T-cell (primary cell): ENCODE data around the gene INHBB. TPM values are rescaled to one million over a fixed set of nuclear protein-coding genes. Genes with fewer than 3 reads are reported as not detected.

Experiments
- ATAC-seq, 4 experiments: fragments of 200-7000 bp in 3 of 4; fragments of 150-1000 bp in 1 of 4; cut with Tn5 transposase; replicated peaks in 1 of 4; 1 replicate in 3 of 4; 2 replicates in 1 of 4; pipeline ENCODE4 v1.10.0; 2021; ENCODE audit warnings: moderate library complexity in 3 of 4, mild to moderate bottlenecking in 2 of 4, moderate number of reproducible peaks in 1 of 4
- CTCF ChIA-PET, 2 donors: fragments of 300-600 bp; sonication (Branson Sonifier 250); formaldehyde crosslinking; loops; one replicate each; lab custom pipeline; 2022; ENCODE audit warnings: antibody characterized with exemption in 2 of 2; lab: Charles Lee
- POLR2A ChIA-PET, 2 donors: fragments of 300-600 bp; sonication (Branson Sonifier 250); formaldehyde crosslinking; loops; one replicate each; lab custom pipeline; 2022; ENCODE audit warnings: antibody characterized with exemption in 2 of 2; lab: Charles Lee
- DNase-seq, 35 experiments: peaks; one replicate each; pipeline versions ENCODE4 v3.0.0 to v3.0.0-alpha.2; 2013 to 2023
- H3K27ac ChIP-seq: one replicate; pipeline ENCODE4 v1.5.1; 2013; ENCODE audit warnings: low read length
- H3K27me3 ChIP-seq, 2 experiments: replicated peaks in 1 of 2; 1 replicate in 1 of 2; 2 replicates in 1 of 2; pipeline versions ENCODE4 v1.6.1 to v1.7.0; 2013; ENCODE audit warnings: low read length in 1 of 2, mixed read lengths in 1 of 2; ENCODE audit not compliant: control insufficient read depth in 2 of 2, insufficient read depth in 2 of 2; ENCODE audit errors: extremely low read depth in 1 of 2
- H3K36me3 ChIP-seq, 2 donors: 1 replicate in 1 of 2; 2 replicates in 1 of 2; pipeline versions ENCODE4 v1.6.1 to v1.7.0; 2013; ENCODE audit warnings: low read length in 1 of 2; ENCODE audit not compliant: control insufficient read depth in 2 of 2, insufficient read depth in 1 of 2; ENCODE audit errors: extremely low read depth in 1 of 2
- H3K4me1 ChIP-seq, 2 experiments: 1 replicate in 1 of 2; 2 replicates in 1 of 2; pipeline versions ENCODE4 v1.6.1 to v1.7.0; 2013; ENCODE audit warnings: low read length in 2 of 2, mixed read lengths in 1 of 2; ENCODE audit not compliant: insufficient read depth in 2 of 2, control insufficient read depth in 1 of 2; ENCODE audit errors: extremely low read depth in 1 of 2
- H3K4me3 ChIP-seq, 2 donors: 1 replicate in 1 of 2; 2 replicates in 1 of 2; pipeline versions ENCODE4 v1.5.1 to v1.7.0; 2013; ENCODE audit warnings: mild to moderate bottlenecking in 2 of 2, low read length in 1 of 2, moderate library complexity in 1 of 2; ENCODE audit not compliant: control insufficient read depth in 1 of 2; ENCODE audit errors: extremely low read depth in 1 of 2
- H3K9me3 ChIP-seq: 2 replicates; pipeline ENCODE4 v1.7.0; 2013
- H3K27ac Mint-ChIP-seq, 2 donors: one replicate each; pipeline ENCODE4 v1.8.0; 2020 to 2021; ENCODE audit warnings: mild to moderate bottlenecking in 2 of 2, mixed read lengths in 2 of 2
- H3K27me3 Mint-ChIP-seq, 2 donors: one replicate each; pipeline ENCODE4 v1.8.0; 2021 to 2022; ENCODE audit warnings: mixed read lengths in 2 of 2
- H3K36me3 Mint-ChIP-seq: one replicate; pipeline ENCODE4 v1.8.0; 2021; ENCODE audit warnings: mixed read lengths
- H3K4me1 Mint-ChIP-seq, 3 donors: one replicate each; pipeline ENCODE4 v1.8.0; 2020 to 2022; ENCODE audit warnings: mixed read lengths in 3 of 3, mild to moderate bottlenecking in 1 of 3
- H3K4me3 Mint-ChIP-seq, 3 donors: one replicate each; pipeline ENCODE4 v1.8.0; 2020 to 2022; ENCODE audit warnings: mild to moderate bottlenecking in 3 of 3, mixed read lengths in 3 of 3, moderate library complexity in 3 of 3
- H3K9me3 Mint-ChIP-seq, 3 donors: one replicate each; pipeline ENCODE4 v1.8.0; 2020 to 2022; ENCODE audit warnings: mixed read lengths in 3 of 3
- WGBS: methylation state at CpG from one replicate; pipeline ENCODE4 v1.1.5; 2013; ENCODE audit warnings: missing lambda C conversion rate; ENCODE audit not compliant: insufficient coverage; 5-methylcytosine and 5-hydroxymethylcytosine counted together
- total RNA-seq, 35 experiments: library from RNA in 6 of 35; stranded (reverse) in 6 of 35; fragments of 120-200 nt in 1 of 35; gene quantifications; one replicate each; pipeline versions ENCODE4 v1.2.1 to v1.2.4 and lab custom pipeline; 2013 to 2026

Gene INHBB
- total RNA-seq, 5 donors from 2014 or later (not counting 1 experiment from before 2014, with no cell fraction given): 0.09 to 0.19 (median 0.10) TPM; not detected in 2

DNA sequence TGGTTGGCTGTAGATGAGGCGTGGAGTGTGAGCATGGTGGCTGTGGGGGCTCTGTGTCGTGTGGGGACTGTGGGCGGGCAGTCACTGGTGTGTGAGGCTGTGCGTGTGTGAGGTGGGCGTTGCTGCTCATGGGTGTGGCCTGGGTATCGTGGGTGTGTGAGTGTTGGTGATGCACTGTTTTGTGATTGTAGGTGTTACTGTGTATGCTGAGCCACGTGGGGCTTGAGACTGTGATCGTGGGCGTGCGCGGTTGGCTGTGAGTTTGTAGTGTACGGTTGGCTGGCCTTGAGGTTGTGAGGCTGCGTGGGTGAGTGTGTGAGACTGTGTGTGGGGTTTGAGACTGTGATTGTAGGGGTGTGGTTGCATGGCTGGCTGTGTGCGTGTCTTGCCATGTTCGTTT, 8.5 kb downstream of the INHBB start:
- Mint-ChIP-seq H3K27ac (no peak overlapping the region), H3K4me3 (no peak overlapping the region), H3K4me1 (no peaks in the 10 kb centered on the region), H3K9me3 (no peaks in the 10 kb centered on the region), H3K27me3 (peaks cover 7 to 21% of the 10 kb centered on the region in 2 donors), H3K36me3 (no peaks in the 10 kb centered on the region)
- peaks cover 4 to 52% of the 10 kb centered on the region in 2 experiments for H3K27me3 ChIP-seq
- ATAC-seq: no peak
- no peaks in the 10 kb centered on the region for H3K4me1 ChIP-seq
- no peaks in the 10 kb centered on the region for H3K9me3 ChIP-seq
- no peak for DNase-seq
- no peak overlapping the region for H3K27ac ChIP-seq
- POLR2A ChIA-PET: no interaction called here
- CTCF ChIA-PET: no interaction called here
- WGBS: 78% methylated on average over 15 of the region's 15 CpGs
- no peaks in the 10 kb centered on the region for H3K36me3 ChIP-seq
- H3K4me3 ChIP-seq: no peak overlapping the region

DNA sequence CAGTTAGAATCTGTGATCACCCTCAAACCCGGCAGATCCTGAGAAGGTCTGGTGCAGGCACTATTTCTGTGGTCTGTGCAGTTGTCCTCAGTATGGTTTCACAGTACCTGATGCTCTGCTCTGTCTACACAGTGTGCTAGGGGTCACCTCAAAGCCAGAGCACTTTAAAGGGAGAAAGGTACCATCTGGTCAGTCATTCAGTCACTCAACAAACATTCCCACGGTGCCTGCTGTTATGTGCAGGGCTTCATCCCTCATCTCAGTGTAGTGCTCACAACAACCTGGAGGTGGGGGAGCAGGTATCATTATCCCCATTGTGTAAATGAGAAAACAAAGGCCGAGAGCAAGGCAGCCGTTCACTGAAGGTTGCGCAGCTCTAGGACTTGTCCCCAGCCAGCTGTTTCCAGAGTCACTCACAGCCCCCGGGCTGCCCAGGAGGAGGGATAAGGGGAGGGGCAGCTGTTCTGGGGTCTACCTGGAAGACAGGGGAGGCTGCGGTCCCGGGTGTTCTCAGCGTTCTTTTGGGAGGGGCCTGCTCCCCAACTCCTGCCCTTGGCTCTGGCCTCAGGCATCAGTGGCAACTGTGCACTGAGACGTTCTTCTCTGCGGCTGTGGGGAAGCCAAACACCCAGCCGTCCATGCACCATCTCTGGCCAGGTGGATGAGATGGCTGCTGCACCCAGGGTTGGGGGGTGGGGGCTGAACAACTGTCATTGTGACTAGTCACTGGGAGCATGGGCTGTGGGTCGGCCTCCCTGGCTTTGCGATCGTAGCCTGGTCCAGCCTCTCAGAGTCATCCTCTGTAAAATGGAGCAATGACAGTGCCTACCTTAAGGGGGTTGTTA, 9.2 kb downstream of the INHBB start:
- DNase-seq (no peak), ATAC-seq (no peak)
- H3K4me3 Mint-ChIP-seq: no peak overlapping the region
- CTCF ChIA-PET: no interaction called here
- POLR2A ChIA-PET: interaction anchor here in 1 of 2 donors (0.6 kb wide), 1 partner anchor 21 kb away, joined by 3 read pairs; no protein-coding TSS in a partner anchor
- peaks cover 5 to 17% of the 10 kb centered on the region in 2 donors for H3K27me3 Mint-ChIP-seq
- Histone ChIP-seq H3K36me3 (no peaks in the 10 kb centered on the region), H3K9me3 (no peaks in the 10 kb centered on the region), H3K27ac (no peak overlapping the region), H3K4me1 (no peaks in the 10 kb centered on the region), H3K27me3 (peaks cover 0 to 52% of the 10 kb centered on the region in 2 experiments), H3K4me3 (no peak overlapping the region)
- H3K27ac Mint-ChIP-seq: no peak overlapping the region
- H3K9me3 Mint-ChIP-seq: no peaks in the 10 kb centered on the region
- 81% methylated on average over 13 of the region's 15 CpGs for WGBS
- no peaks in the 10 kb centered on the region for H3K4me1 Mint-ChIP-seq
- H3K36me3 Mint-ChIP-seq: no peaks in the 10 kb centered on the region

DNA sequence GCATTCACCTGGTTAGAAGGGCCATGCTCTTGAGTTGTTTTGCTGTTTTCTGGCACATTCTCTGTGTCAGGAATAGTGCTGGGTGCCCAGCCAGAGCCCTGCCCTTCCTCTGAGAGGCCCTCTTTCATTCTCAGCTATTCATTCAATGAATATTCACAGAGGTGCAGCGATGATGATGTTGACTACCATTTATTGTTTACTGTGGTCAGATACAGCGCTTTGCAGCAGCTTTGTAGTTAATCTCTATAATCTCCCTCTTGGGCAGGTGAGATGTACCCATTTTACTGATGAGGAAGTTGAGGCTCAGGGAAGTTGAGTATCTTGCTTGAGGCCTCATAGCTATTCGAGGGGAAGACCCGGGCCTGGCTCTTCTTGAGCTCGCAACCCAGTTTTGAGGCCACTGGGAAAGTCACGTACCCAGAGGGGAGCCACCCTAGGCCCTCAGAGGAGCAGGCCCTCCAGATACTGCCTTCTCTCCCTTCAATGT, 9.9 kb downstream of the INHBB start:
- Mint-ChIP-seq H3K36me3 (no peaks in the 10 kb centered on the region), H3K27ac (no peak overlapping the region), H3K4me1 (no peaks in the 10 kb centered on the region), H3K9me3 (no peaks in the 10 kb centered on the region), H3K27me3 (peaks cover 0 to 15% of the 10 kb centered on the region in 2 donors), H3K4me3 (no peak overlapping the region)
- Histone ChIP-seq H3K36me3 (no peaks in the 10 kb centered on the region), H3K4me1 (no peaks in the 10 kb centered on the region), H3K27me3 (peaks cover 0 to 50% of the 10 kb centered on the region in 2 experiments), H3K4me3 (no peak overlapping the region), H3K9me3 (no peaks in the 10 kb centered on the region), H3K27ac (no peak overlapping the region)
- POLR2A ChIA-PET: interaction anchor here in 1 of 2 donors (0.6 kb wide), 1 partner anchor 22 kb away, joined by 3 read pairs; no protein-coding TSS in a partner anchor
- DNase-seq (no peak), ATAC-seq (no peak)
- no CpG with 5 or more reads among the region's 6 CpGs for WGBS
- CTCF ChIA-PET: no interaction called here

DNA sequence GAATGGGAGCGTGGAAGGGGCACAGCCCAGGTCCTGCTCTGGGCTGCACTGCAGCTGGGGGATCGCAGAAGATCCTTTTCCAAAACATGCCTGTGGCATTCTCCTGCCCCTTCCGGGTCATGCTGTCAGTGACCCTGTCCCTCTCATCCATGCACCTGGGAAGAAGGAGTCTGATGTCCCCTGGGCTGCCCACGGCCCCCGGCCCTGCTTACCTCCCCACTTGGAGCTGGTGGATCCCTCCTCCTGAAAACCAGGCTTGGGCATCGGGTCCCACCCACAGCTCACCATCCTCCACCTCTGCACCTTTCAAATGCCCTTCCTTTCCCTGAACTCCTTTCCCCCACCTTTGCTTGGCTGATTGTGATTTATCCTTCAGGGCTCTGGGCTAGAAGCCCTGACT, 11.8 kb downstream of the INHBB start:
- no peak overlapping the region for H3K27ac Mint-ChIP-seq
- Histone ChIP-seq H3K27me3 (peaks cover 0 to 40% of the 10 kb centered on the region in 2 experiments), H3K4me1 (no peaks in the 10 kb centered on the region), H3K27ac (no peak overlapping the region), H3K9me3 (no peaks in the 10 kb centered on the region), H3K36me3 (no peaks in the 10 kb centered on the region), H3K4me3 (no peak overlapping the region)
- 74% methylated on average over 6 of the region's 6 CpGs for WGBS
- H3K4me1 Mint-ChIP-seq: no peaks in the 10 kb centered on the region
- CTCF ChIA-PET: interaction anchor here in 1 of 2 donors (0.9 kb wide), 1 partner anchor 45 kb away, joined by 3 read pairs; no protein-coding TSS in a partner anchor
- no peak overlapping the region for H3K4me3 Mint-ChIP-seq
- no peaks in the 10 kb centered on the region for H3K9me3 Mint-ChIP-seq
- peaks cover 0 to 12% of the 10 kb centered on the region in 2 donors for H3K27me3 Mint-ChIP-seq
- POLR2A ChIA-PET: no interaction called here
- no peaks in the 10 kb centered on the region for H3K36me3 Mint-ChIP-seq
- no peak for DNase-seq
- no peak for ATAC-seq

DNA sequence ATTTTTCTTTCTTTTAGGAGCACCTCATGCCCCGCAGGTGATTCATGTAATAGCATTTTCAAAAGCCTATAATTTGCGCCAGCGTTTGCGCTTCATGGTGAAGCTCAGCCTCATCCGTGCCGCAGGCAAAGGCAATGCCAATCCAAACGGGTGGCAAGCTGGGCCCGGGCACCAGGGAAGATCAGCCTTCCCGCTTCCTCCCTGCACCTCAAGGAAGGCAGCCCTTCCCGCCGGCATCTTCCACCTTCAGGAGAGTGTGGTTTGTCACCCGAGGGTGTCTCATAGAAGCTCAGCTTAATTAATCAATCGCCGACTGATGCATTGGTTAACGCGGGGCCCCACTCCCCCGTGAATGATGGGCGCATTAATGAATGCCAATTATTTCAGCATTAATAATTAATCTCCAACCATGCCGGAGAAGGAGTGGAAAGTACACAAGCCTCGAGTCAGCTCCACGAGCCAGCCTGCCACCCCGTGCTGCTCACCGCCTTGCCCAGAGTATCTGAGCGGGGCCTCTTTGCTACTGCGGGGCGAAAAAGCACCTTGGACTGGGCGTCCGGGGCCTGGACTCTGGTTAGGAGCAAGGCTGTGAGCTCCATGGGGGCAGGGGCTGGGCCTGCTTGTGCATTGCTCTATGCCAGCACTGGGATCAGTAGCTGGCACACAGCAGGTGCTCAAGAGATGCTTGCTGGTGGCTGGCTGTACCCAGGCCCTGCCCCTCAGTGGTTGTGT, 13.0 kb downstream of the INHBB start:
- no peaks in the 10 kb centered on the region for H3K36me3 Mint-ChIP-seq
- no peaks in the 10 kb centered on the region for H3K36me3 ChIP-seq
- no peaks in the 10 kb centered on the region for H3K9me3 ChIP-seq
- H3K27me3 ChIP-seq: peaks cover 0 to 30% of the 10 kb centered on the region in 2 experiments
- ChIA-PET CTCF (no interaction called here), POLR2A (no interaction called here)
- H3K27me3 Mint-ChIP-seq: peaks cover 3 to 11% of the 10 kb centered on the region in 2 donors
- no peaks in the 10 kb centered on the region for H3K9me3 Mint-ChIP-seq
- H3K4me1 ChIP-seq: no peaks in the 10 kb centered on the region
- no peak overlapping the region for H3K4me3 Mint-ChIP-seq
- DNase-seq (no peak), ATAC-seq (no peak)
- H3K27ac ChIP-seq: no peak overlapping the region
- H3K27ac Mint-ChIP-seq: no peak overlapping the region
- H3K4me1 Mint-ChIP-seq: no peaks in the 10 kb centered on the region
- no peak overlapping the region for H3K4me3 ChIP-seq
- WGBS: 77% methylated on average over 17 of the region's 28 CpGs

DNA sequence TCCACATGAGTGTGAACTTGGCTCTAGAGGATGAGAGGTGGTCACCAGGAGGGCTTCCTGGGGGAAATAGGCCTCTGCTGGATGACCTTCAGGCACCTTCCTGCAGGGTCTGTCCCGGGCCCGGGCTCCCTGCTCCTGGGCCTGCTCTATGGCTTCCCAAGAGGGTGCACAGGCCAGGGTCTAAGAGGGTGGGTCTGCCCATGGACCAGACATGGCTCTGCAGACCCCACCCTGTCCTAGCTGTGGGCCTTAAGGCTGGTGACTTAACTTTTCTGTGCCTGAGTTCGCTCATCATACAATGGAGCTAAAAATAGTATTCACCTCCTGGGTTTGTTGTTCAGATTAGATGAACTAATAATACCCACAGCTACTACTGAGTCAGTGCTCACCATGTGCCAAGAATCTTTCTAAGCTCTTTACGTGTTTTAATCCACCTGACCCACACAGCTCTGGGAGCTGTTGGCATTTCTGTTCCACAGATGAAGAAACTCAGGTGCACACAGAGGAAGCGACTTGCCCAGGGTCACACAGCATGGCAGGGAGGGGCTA, 14.4 kb downstream of the INHBB start:
- H3K36me3 ChIP-seq: no peaks in the 10 kb centered on the region
- 73% methylated on average over 4 of the region's 5 CpGs for WGBS
- DNase-seq (no peak), ATAC-seq (no peak)
- no peak overlapping the region for H3K4me3 ChIP-seq
- H3K9me3 ChIP-seq: no peaks in the 10 kb centered on the region
- peaks cover 0 to 24% of the 10 kb centered on the region in 2 experiments for H3K27me3 ChIP-seq
- Mint-ChIP-seq H3K27ac (no peak overlapping the region), H3K4me3 (no peak overlapping the region), H3K27me3 (peaks cover 3 to 6% of the 10 kb centered on the region in 2 donors), H3K4me1 (no peaks in the 10 kb centered on the region), H3K36me3 (no peaks in the 10 kb centered on the region), H3K9me3 (no peaks in the 10 kb centered on the region)
- no peaks in the 10 kb centered on the region for H3K4me1 ChIP-seq
- ChIA-PET POLR2A (no interaction called here), CTCF (interaction anchor here in 1 of 2 donors (0.6 kb wide), 1 partner anchor 318 kb away, joined by 8 read pairs; no protein-coding TSS in a partner anchor)
- H3K27ac ChIP-seq: no peak overlapping the region
